GM12878 (cell line): ENCODE results near the gene PAOX. TPM values are rescaled to one million over a fixed set of nuclear protein-coding genes. Genes with fewer than 3 reads are reported as not detected.

Source experiments
- ATAC-seq: fragments of 200-7000 bp; cut with Tn5 transposase; 3 replicates; pipeline ENCODE4 v1.9.1; 2020; ENCODE audit warnings: mild to moderate bottlenecking, moderate library complexity
- BruUV-seq: library from RNA; stranded (reverse); fragments of 400-500 nt; replicated peaks from 2 replicates; lab custom pipeline; 2021; lab: Mats Ljungman, UMichigan
- CTCF ChIA-PET: fragments of 300-600 bp; sonication (Branson Sonifier 250); formaldehyde crosslinking; extraction: SDS; loops from one replicate; lab custom pipeline; 2021; ENCODE audit warnings: inconsistent platforms; lab: Yijun Ruan, JAX
- POLR2A ChIA-PET: fragments of 350-600 bp; formaldehyde crosslinking; extraction: SDS; loops from one replicate; lab custom pipeline; 2021; ENCODE audit warnings: inconsistent platforms; lab: Charles Lee
- RAD21 ChIA-PET: fragments of 300-600 bp; sonication (Branson Sonifier 250); formaldehyde crosslinking; loops from one replicate; lab custom pipeline; 2023; ENCODE audit warnings: antibody characterized with exemption; ENCODE audit not compliant: unreplicated experiment; lab: Charles Lee
- SMC1A ChIA-PET: fragments of 300-600 bp; sonication (Branson Sonifier 250); formaldehyde crosslinking; loops from one replicate; lab custom pipeline; 2023; ENCODE audit not compliant: unreplicated experiment, uncharacterized antibody; lab: Charles Lee
- DNase-seq: peaks from one replicate; pipeline ENCODE4 v3.0.0-alpha.2; 2011; ENCODE audit warnings: low read depth, low spot score
- FAIRE-seq: peaks from 3 replicates; lab custom pipeline; 2011; peaks lifted over from hg19 to GRCh38; lab: Jason Lieb, UNC
- H2AFZ ChIP-seq: 2 replicates; pipeline ENCODE4 v1.6.0; 2011; ENCODE audit warnings: low read depth, low read length, control low read depth; ENCODE audit not compliant: control insufficient read depth
- H3K27ac ChIP-seq: 2 replicates; pipeline ENCODE4 v1.5.1; 2011; ENCODE audit warnings: control low read depth; ENCODE audit not compliant: control insufficient read depth, insufficient read depth
- H3K27me3 ChIP-seq, 2 experiments: replicated peaks in 1 of 2; 2 replicates each; pipeline versions ENCODE4 v1.6.0 to v1.6.1; 2011; ENCODE audit warnings: low read length in 1 of 2; ENCODE audit not compliant: control insufficient read depth in 2 of 2, insufficient read depth in 2 of 2
- H3K36me3 ChIP-seq, 2 experiments: 2 replicates each; pipeline ENCODE4 v1.5.1; 2011; ENCODE audit warnings: low read length in 1 of 2; ENCODE audit not compliant: control insufficient read depth in 2 of 2, insufficient read depth in 2 of 2
- H3K4me1 ChIP-seq: 2 replicates; pipeline ENCODE4 v1.6.1; 2011; ENCODE audit warnings: mild to moderate bottlenecking, low read length, moderate library complexity, mixed read lengths; ENCODE audit not compliant: control insufficient read depth, insufficient read depth
- H3K4me2 ChIP-seq: 2 replicates; pipeline ENCODE4 v1.6.0; 2011; ENCODE audit warnings: control low read depth; ENCODE audit not compliant: control insufficient read depth, insufficient read depth
- H3K4me3 ChIP-seq: fragments of 200-600 bp; sonication (generic); 2 replicates; pipeline ENCODE4 v1.5.1; 2016
- H3K79me2 ChIP-seq: 2 replicates; pipeline ENCODE4 v1.6.0; 2011; ENCODE audit warnings: low read length; ENCODE audit not compliant: control insufficient read depth, insufficient read depth
- H3K9ac ChIP-seq: 2 replicates; pipeline ENCODE4 v1.8.0; 2011; ENCODE audit warnings: low read length, control low read depth, mixed read lengths; ENCODE audit not compliant: control insufficient read depth, insufficient read depth
- H3K9me3 ChIP-seq: replicated peaks from 3 replicates; pipeline ENCODE4 v1.5.1; 2011; ENCODE audit warnings: mild to moderate bottlenecking, low read length; ENCODE audit not compliant: control insufficient read depth, insufficient read depth
- H4K20me1 ChIP-seq: 2 replicates; pipeline ENCODE4 v1.6.0; 2011; ENCODE audit not compliant: control insufficient read depth, insufficient read depth
- BCLAF1 ChIP-seq: fragments of 450-650 bp; IDR thresholded peaks from 2 replicates; pipeline ENCODE4 v1.6.1; 2017; ENCODE audit warnings: antibody characterized with exemption, mild to moderate bottlenecking, moderate library complexity
- BRCA1 ChIP-seq: IDR thresholded peaks from 2 replicates; pipeline ENCODE4 v1.6.1; 2011; ENCODE audit warnings: low read depth, low read length, improper control_type of control experiment
- CREB1 ChIP-seq: IDR thresholded peaks from 2 replicates; pipeline ENCODE4 v1.6.1; 2012; ENCODE audit warnings: low read depth, mild to moderate bottlenecking, inconsistent platforms
- CREM ChIP-seq: IDR thresholded peaks from 2 replicates; pipeline ENCODE4 v1.6.1; 2014; ENCODE audit warnings: antibody characterized with exemption, low read depth
- EGR1 ChIP-seq, 2 experiments: IDR thresholded peaks; 1 replicate in 1 of 2; 2 replicates in 1 of 2; pipeline ENCODE4 v1.6.1; 2011 to 2012; ENCODE audit warnings: low read depth in 2 of 2, low read length in 2 of 2, borderline replicate concordance in 1 of 2, mild to moderate bottlenecking in 1 of 2, moderate library complexity in 1 of 2
- HDGF ChIP-seq: fragments of 450-650 bp; IDR thresholded peaks from 2 replicates; pipeline ENCODE4 v1.6.1; 2016; ENCODE audit warnings: antibody characterized with exemption
- IRF4 ChIP-seq: IDR thresholded peaks from 2 replicates; pipeline ENCODE4 v1.6.1; 2011; ENCODE audit warnings: low read depth, low read length
- MTA2 ChIP-seq: fragments of 450-650 bp; IDR thresholded peaks from 2 replicates; pipeline ENCODE4 v1.6.1; 2016; ENCODE audit warnings: low read depth, mild to moderate bottlenecking, moderate library complexity
- PAX8 ChIP-seq: fragments of 450-650 bp; IDR thresholded peaks from 2 replicates; pipeline ENCODE4 v1.6.1; 2017; ENCODE audit warnings: mild to moderate bottlenecking, moderate library complexity
- RAD21 ChIP-seq: IDR thresholded peaks from 2 replicates; pipeline ENCODE4 v1.6.1; 2011; ENCODE audit warnings: mild to moderate bottlenecking, low read depth, low read length, moderate library complexity; ENCODE audit not compliant: insufficient read depth
- STAT1 ChIP-seq: fragments of 450-650 bp; conservative IDR thresholded peaks from 2 replicates; pipeline ENCODE4 v1.6.1; 2014; ENCODE audit warnings: antibody characterized with exemption, mild to moderate bottlenecking
- SUPT20H ChIP-seq: IDR thresholded peaks from 2 replicates; pipeline ENCODE4 v1.6.1; 2011; ENCODE audit warnings: low read depth, mild to moderate bottlenecking, low read length, moderate library complexity, borderline replicate concordance; ENCODE audit not compliant: control insufficient read depth
- TBL1XR1 ChIP-seq: IDR thresholded peaks from 2 replicates; pipeline ENCODE4 v1.6.1; 2012; ENCODE audit warnings: low read depth, low read length, improper control_type of control experiment
- ZBED1 ChIP-seq: IDR thresholded peaks from 2 replicates; pipeline ENCODE4 v1.6.1; 2016; ENCODE audit warnings: borderline replicate concordance
- ZNF217 ChIP-seq: fragments of 450-650 bp; IDR thresholded peaks from 2 replicates; pipeline ENCODE4 v1.6.1; 2017; ENCODE audit warnings: antibody characterized with exemption, mild to moderate bottlenecking
- ZNF274 ChIP-seq: IDR thresholded peaks from one replicate; pipeline ENCODE4 v1.8.0; 2011; ENCODE audit not compliant: insufficient read length, insufficient read depth
- ZNF592 ChIP-seq: fragments of 450-650 bp; IDR thresholded peaks from 2 replicates; pipeline ENCODE4 v1.6.1; 2017; ENCODE audit warnings: mild to moderate bottlenecking, moderate library complexity
- WGBS: methylation state at CpG from one replicate; pipeline ENCODE4 v1.1.6; 2016; ENCODE audit warnings: low lambda C conversion rate; ENCODE audit not compliant: insufficient replicate concordance, insufficient coverage; ENCODE audit errors: missing lambda C conversion rate; 5-methylcytosine and 5-hydroxymethylcytosine counted together
- in situ Hi-C: fragments of 300-500 bp; cut with MboI; formaldehyde crosslinking; loops from 9 replicates; pipeline ENCODE4 v1.14.3; 2018; ENCODE audit warnings: mixed read lengths
- intact Hi-C: fragments of 100-400 bp; cut with micrococcal nuclease; formaldehyde crosslinking; loops from one replicate; pipeline ENCODE4 v1.14.2; 2022; ENCODE audit not compliant: unreplicated experiment
- polyA plus RNA-seq, 11 experiments: library from polyadenylated mRNA; depleted of rRNA in 4 of 11; unstranded in 6 of 11; stranded (reverse) in 5 of 11; fragments of >200 nt; fragmentation: Nextera tagmentation in 4 of 11; fragmentation: Illumina TruSeq in 1 of 11; extraction: Ambion mirVana in 4 of 11; extraction: Trizol in 1 of 11; gene quantifications; 1 replicate in 1 of 11; 2 replicates in 10 of 11; pipeline versions ENCODE4 v1.2.1 to v1.2.3, GENCODE V29; 2011 to 2016; ENCODE audit warnings: inconsistent platforms in 2 of 11, missing spikeins in 2 of 11, low read depth in 1 of 11
- total RNA-seq, 4 experiments: library from RNA; depleted of rRNA in 3 of 4; stranded (reverse); fragments of >200 nt in 3 of 4; fragmentation: Illumina TruSeq in 1 of 4; extraction: Trizol in 1 of 4; gene quantifications; 2 replicates each; pipeline versions ENCODE4 v1.2.1 to v1.2.3, GENCODE V29; 2013 to 2021

PAOX gene
- total and polyA plus RNA-seq, 10 of the 15 experiments (the other 5 are each of a cell fraction or from before 2014, with no cell fraction given), result 1.2 to 22.2 (median 10.5) TPM

- Histone ChIP-seq H4K20me1 (no peaks in the 10 kb centered on the region), H3K79me2 (no peaks in the 10 kb centered on the region; the same call in 1 of the 2 replicates), H2AFZ (no peak overlapping the region), H3K4me3 (no peak overlapping the region), H3K36me3 (no peaks in the 10 kb centered on the region), H3K4me2 (no peak overlapping the region), H3K9ac (no peak overlapping the region), H3K9me3 (no peaks in the 10 kb centered on the region), H3K27me3 (no peaks in the 10 kb centered on the region), H3K27ac (no peak overlapping the region), H3K4me1 (no peaks in the 10 kb centered on the region)
- ChIA-PET POLR2A (interaction anchor here (0.7 kb wide), 1 partner anchor 32 kb away, joined by 3 read pairs; no protein-coding TSS in a partner anchor), SMC1A (interaction anchor here (1.0 kb wide), 1 partner anchor 25 kb away, joined by 3 read pairs; no protein-coding TSS in a partner anchor), CTCF (no interaction called here)
- DNase-seq (no peak), FAIRE-seq (no peak)
- BruUV-seq, result no TSS peak
- WGBS, result 80% methylated on average over 14 of the region's 14 CpGs
- in situ Hi-C loops, result no loop called here
- TF ChIP-seq STAT1 (no peak), RAD21 (no peak), BCLAF1 (no peak), MTA2 (no peak), HDGF (no peak), PAX8 (no peak), CREB1 (no peak), ZBED1 (no peak), SUPT20H (no peak), ZNF217 (no peak), EGR1 (IDR thresholded peaks at IDR 0.05; ENCODE audit: borderline replicate concordance in 1 of 2, low read depth in 2 of 2, low read length in 2 of 2) (no peak), ZNF592 (no peak), BRCA1 (no peak), IRF4 (no peak), TBL1XR1 (no peak), ZNF274 (no peak), CREM (no peak)
- TF ChIP-seq, all 136 proteins: peak for 0
- RAD21 ChIA-PET, result no interaction called here
- intact Hi-C loops, result no loop called here
- no peak for ATAC-seq
Measured at GRCh38 chr10:133354672-133355240, 24.3 kb upstream of the PAOX start.
